ENCODE data around the gene RHOH. TPM values are rescaled to one million over a fixed set of nuclear protein-coding genes. Genes with fewer than 3 reads are reported as not detected.
A peak's percentile ranks its signal among the peaks of the same experiment; 100 is the strongest.

Gene RHOH
- total RNA-seq, 1 experiment from 2014 or later = not detected

DNA sequence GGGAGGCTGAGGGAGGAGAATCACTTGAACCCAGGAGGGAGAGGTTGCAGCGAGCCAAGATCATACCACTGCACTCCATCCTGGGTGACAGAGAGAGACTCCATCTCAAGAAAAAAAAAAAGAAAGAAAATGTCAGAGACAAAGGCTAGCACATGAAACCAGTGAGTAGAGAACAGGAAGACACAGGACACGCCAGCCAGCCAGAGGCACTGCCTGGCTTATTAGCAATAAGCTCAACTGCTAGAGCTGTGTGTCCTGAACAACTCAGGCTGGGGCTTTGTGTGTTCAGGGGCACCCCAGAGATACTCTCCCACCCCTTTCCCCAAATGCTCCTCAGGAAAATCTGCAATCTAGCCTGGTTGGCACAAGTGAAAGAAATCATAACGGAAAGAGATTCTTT, 60.0 kb downstream of the RHOH start:
- intact Hi-C loops (cut with micrococcal nuclease; ENCODE audit: unreplicated experiment) = no loop called here
- no peaks in the 10 kb centered on the region for H3K9me3 ChIP-seq (ENCODE audit: insufficient read depth, low read depth)
- no peaks in the 10 kb centered on the region for H4K20me1 ChIP-seq (ENCODE audit: insufficient read depth)
- no peak overlapping the region for H3K4me3 ChIP-seq
- H3F3A ChIP-seq (ENCODE audit: insufficient read depth, low read depth) = peaks cover 37% of the 10 kb centered on the region
- POLR2A ChIA-PET (ENCODE audit: unreplicated experiment) = interaction anchor here (0.5 kb wide), 1 partner anchor 16 kb away, joined by 5 read pairs; no protein-coding TSS in a partner anchor
- TF ChIP-seq, protein P1, sequence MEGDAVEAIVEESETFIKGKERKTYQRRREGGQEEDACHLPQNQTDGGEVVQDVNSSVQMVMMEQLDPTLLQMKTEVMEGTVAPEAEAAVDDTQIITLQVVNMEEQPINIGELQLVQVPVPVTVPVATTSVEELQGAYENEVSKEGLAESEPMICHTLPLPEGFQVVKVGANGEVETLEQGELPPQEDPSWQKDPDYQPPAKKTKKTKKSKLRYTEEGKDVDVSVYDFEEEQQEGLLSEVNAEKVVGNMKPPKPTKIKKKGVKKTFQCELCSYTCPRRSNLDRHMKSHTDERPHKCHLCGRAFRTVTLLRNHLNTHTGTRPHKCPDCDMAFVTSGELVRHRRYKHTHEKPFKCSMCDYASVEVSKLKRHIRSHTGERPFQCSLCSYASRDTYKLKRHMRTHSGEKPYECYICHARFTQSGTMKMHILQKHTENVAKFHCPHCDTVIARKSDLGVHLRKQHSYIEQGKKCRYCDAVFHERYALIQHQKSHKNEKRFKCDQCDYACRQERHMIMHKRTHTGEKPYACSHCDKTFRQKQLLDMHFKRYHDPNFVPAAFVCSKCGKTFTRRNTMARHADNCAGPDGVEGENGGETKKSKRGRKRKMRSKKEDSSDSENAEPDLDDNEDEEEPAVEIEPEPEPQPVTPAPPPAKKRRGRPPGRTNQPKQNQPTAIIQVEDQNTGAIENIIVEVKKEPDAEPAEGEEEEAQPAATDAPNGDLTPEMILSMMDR (conservative IDR thresholded peaks at IDR 0.05) = no peak
- no peak for TF ChIP-seq EZH2 (IDR thresholded peaks at IDR 0.05; ENCODE audit: low read depth)
- H3K4me2 ChIP-seq = peak overlapping the region; percentile 60; the same call in 1 of the 2 replicates
- no peaks in the 10 kb centered on the region for H3K9me2 ChIP-seq (ENCODE audit: insufficient read depth)
- H2AFZ ChIP-seq = no peak overlapping the region
- H3K27ac ChIP-seq = peak overlapping the region; percentile 52
- DNase-seq = no peak
- BruUV-seq (replicated peaks) = no TSS peak
- CTCF ChIA-PET = no interaction called here
- H3K4me1 ChIP-seq (replicated peaks; ENCODE audit: insufficient read depth) = peaks cover 42% of the 10 kb centered on the region
- H3K79me2 ChIP-seq (ENCODE audit: low read depth) = no peaks in the 10 kb centered on the region
- no peaks in the 10 kb centered on the region for H3K36me3 ChIP-seq (ENCODE audit: low read depth)
- no peaks in the 10 kb centered on the region for H3K27me3 ChIP-seq (ENCODE audit: insufficient read depth, low read depth)

DNA sequence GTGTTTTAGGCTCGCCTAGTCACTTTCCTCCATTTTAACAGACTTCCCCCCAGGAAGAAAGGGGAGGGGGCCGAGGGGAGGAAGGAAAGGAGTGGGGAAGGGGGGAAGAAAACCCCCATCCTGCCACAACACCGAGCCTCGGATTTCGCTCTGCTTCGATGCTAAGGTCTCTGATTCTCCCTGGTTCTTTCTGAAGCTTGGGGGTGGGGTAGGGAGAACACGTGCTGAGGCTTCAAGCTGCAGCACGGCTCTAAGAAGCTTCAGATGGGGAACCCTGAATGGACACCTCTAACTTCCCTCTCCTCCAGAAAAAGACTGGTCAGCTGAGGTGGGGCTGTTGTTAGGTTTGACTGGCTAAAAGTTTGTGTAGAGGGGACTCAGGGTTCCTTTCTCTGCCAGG, 61.8 kb downstream of the RHOH start:
- H3K36me3 ChIP-seq (ENCODE audit: low read depth) = no peaks in the 10 kb centered on the region
- peaks cover 40% of the 10 kb centered on the region for H3F3A ChIP-seq (ENCODE audit: insufficient read depth, low read depth)
- no peaks in the 10 kb centered on the region for H3K9me2 ChIP-seq (ENCODE audit: insufficient read depth)
- no peak overlapping the region for H3K4me2 ChIP-seq
- POLR2A ChIA-PET (ENCODE audit: unreplicated experiment) = no interaction called here
- BruUV-seq (replicated peaks) = no TSS peak
- no peaks in the 10 kb centered on the region for H4K20me1 ChIP-seq (ENCODE audit: insufficient read depth)
- H3K27ac ChIP-seq = no peak overlapping the region
- no peaks in the 10 kb centered on the region for H3K9me3 ChIP-seq (ENCODE audit: insufficient read depth, low read depth)
- H3K79me2 ChIP-seq (ENCODE audit: low read depth) = no peaks in the 10 kb centered on the region
- intact Hi-C loops (cut with micrococcal nuclease; ENCODE audit: unreplicated experiment) = no loop called here
- no peak for DNase-seq
- no peak for TF ChIP-seq EZH2 (IDR thresholded peaks at IDR 0.05; ENCODE audit: low read depth)
- TF ChIP-seq, protein P1 (conservative IDR thresholded peaks at IDR 0.05) = no peak
- no peak overlapping the region for H3K4me3 ChIP-seq
- peaks cover 36% of the 10 kb centered on the region for H3K4me1 ChIP-seq (replicated peaks; ENCODE audit: insufficient read depth)
- H2AFZ ChIP-seq = no peak overlapping the region
- no peaks in the 10 kb centered on the region for H3K27me3 ChIP-seq (ENCODE audit: insufficient read depth, low read depth)
- CTCF ChIA-PET = no interaction called here

DNA sequence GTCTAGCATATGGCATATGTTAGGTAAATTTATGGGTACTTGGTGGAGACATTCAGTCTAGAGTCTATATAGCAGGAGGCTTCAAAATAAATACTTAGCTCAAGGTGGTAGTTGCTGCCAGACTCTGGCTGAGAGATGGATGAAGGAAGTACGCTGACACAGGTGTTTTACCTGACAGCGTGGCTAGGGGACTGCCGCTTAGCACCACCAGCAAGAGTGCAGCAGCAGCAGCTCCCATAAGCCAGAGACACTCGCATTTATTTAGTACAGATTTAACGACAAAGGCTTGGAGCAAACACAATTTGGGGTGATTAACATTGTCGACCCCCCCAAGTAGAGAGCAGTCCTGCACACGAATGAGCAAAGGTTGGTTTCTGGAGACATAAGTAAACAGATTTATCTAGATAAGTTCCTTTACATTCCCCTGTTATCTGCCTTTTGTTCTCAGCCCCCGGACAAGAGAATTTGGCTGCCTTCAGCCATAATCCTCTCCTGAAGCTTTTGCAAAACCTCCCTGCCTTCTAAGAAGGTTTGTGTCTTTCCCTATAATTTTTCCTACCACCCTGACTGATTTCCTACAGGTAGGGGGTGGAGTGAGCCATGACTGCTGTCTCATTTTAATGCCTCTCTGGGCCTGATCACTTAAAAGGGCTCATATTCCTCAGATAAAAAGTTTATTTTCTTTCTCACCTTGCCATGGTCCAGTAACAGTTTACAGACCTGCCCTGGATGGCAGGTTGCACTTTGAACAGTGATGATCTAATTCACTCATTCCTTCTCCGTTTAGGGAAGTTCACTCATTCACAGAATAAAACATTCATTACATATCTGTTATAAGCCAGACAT, 64.6 kb downstream of the RHOH start:
- peaks cover 14% of the 10 kb centered on the region for H3K4me1 ChIP-seq (replicated peaks; ENCODE audit: insufficient read depth)
- no peak for TF ChIP-seq EZH2 (IDR thresholded peaks at IDR 0.05; ENCODE audit: low read depth)
- TF ChIP-seq, protein P1 (conservative IDR thresholded peaks at IDR 0.05) = no peak
- peaks cover 15% of the 10 kb centered on the region for H3F3A ChIP-seq (ENCODE audit: insufficient read depth, low read depth)
- no peaks in the 10 kb centered on the region for H3K27me3 ChIP-seq (ENCODE audit: insufficient read depth, low read depth)
- H2AFZ ChIP-seq = no peak overlapping the region; the same call in 1 of the 2 replicates
- no peaks in the 10 kb centered on the region for H3K36me3 ChIP-seq (ENCODE audit: low read depth)
- no peaks in the 10 kb centered on the region for H3K9me3 ChIP-seq (ENCODE audit: insufficient read depth, low read depth)
- no peaks in the 10 kb centered on the region for H3K79me2 ChIP-seq (ENCODE audit: low read depth)
- no peaks in the 10 kb centered on the region for H4K20me1 ChIP-seq (ENCODE audit: insufficient read depth)
- ChIA-PET POLR2A (ENCODE audit: unreplicated experiment) (no interaction called here), CTCF (no interaction called here)
- no TSS peak for BruUV-seq (replicated peaks)
- H3K27ac ChIP-seq = no peak overlapping the region
- intact Hi-C loops (cut with micrococcal nuclease; ENCODE audit: unreplicated experiment) = no loop called here
- no peak overlapping the region for H3K4me3 ChIP-seq
- no peaks in the 10 kb centered on the region for H3K9me2 ChIP-seq (ENCODE audit: insufficient read depth)
- H3K4me2 ChIP-seq = no peak overlapping the region
- no peak for DNase-seq

Data from PC-9 (cell line).